AG09319 (cell line): ENCODE measurements around the gene ACER3.
"Not testable (repeated sequence)": the region's sequence is repeated elsewhere in the genome, so short reads cannot be mapped to it uniquely, and the experiment has no call there.

ENCODE experiments used
- DNase-seq: peaks from one replicate; pipeline ENCODE4 v3.0.0-alpha.2; 2010; ENCODE audit warnings: low read depth; ENCODE audit errors: extremely low read depth
- TF ChIP-seq, protein P1 (sequence below): IDR thresholded peaks from 2 replicates; pipeline ENCODE4 v1.5.1; 2011; ENCODE audit warnings: low read depth, mild to moderate bottlenecking, inconsistent platforms, low read length, moderate library complexity

The ACER3 gene

DNA sequence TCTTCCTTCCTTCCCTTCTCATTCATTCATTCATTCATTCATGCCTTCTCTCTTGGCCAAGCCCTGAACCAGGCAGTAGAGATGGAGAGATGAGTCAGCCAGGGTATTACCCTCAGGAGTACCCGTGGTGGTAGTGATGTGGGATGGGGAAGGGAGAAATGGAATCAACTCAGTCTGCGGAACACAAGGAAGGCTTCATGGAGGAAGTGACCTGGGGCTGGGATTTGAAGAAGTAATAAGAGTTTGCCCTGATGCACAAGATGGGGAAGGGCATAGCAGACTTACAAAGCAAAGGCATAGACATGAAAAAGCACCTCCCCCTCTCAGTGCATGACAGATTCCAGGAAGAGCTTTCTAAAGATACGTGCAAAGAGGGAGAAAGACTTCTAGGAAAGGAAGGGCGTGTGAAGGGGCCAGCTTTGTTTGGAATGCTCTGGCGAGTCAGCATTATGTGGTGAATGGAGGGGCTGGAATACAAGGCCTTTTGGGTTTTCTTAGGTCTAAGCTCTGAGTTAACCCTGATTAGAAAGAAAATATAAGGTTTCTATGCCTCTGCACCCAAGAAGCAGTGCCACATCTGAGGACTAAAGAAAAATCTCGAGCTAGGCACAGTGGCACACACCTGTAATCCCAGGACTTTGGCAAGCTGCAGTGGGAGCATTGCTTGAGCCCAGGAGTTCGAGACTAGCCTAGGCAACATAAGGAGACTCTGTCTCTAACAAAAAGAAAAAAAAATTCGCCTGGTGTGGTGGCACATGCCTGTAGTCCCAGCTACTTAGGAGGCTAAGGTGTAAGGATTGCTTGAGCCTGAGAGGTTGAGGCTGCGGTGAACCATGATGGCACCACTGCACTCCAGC is 36.4 kb upstream of the ACER3 start:
- DNase-seq, result no peak
- TF ChIP-seq, protein P1, sequence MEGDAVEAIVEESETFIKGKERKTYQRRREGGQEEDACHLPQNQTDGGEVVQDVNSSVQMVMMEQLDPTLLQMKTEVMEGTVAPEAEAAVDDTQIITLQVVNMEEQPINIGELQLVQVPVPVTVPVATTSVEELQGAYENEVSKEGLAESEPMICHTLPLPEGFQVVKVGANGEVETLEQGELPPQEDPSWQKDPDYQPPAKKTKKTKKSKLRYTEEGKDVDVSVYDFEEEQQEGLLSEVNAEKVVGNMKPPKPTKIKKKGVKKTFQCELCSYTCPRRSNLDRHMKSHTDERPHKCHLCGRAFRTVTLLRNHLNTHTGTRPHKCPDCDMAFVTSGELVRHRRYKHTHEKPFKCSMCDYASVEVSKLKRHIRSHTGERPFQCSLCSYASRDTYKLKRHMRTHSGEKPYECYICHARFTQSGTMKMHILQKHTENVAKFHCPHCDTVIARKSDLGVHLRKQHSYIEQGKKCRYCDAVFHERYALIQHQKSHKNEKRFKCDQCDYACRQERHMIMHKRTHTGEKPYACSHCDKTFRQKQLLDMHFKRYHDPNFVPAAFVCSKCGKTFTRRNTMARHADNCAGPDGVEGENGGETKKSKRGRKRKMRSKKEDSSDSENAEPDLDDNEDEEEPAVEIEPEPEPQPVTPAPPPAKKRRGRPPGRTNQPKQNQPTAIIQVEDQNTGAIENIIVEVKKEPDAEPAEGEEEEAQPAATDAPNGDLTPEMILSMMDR, result no peak

DNA sequence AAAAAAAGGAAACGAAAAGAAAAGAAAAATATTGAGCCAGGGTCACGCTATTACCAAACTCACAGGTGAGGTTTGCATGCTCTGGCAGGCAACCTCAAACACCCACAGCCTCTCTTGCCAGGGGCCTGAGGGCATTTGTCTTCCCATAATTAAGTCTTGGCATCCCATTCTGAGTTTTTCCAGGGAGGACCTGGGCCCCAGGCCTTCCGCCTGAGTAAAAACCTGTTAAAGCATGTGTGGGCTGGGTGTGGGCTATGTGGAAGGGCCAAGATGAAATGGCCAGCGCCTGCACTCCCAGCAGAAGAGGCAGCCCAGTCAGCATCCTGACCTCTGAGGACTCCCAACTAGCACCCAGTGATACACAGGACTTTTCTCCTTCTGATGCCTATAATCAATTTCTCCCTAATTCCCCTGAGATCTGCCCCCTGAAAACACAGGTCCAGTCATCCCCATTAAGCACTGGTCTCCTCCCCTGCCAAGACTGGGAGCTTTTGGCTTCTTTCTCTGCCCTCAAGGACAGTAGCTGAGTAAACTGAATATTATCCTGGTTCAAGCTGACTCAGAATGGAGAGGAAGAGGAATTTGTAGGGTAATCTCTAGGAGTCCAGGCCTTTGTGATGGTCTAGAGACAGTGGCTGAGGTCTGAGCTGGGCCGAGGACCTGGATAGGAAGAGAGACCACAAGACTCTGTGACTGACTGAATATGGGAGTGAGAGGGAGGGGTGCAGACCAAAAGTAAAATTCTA is 35.6 kb upstream of the ACER3 start:
- TF ChIP-seq, protein P1, result no peak
- no peak for DNase-seq

DNA sequence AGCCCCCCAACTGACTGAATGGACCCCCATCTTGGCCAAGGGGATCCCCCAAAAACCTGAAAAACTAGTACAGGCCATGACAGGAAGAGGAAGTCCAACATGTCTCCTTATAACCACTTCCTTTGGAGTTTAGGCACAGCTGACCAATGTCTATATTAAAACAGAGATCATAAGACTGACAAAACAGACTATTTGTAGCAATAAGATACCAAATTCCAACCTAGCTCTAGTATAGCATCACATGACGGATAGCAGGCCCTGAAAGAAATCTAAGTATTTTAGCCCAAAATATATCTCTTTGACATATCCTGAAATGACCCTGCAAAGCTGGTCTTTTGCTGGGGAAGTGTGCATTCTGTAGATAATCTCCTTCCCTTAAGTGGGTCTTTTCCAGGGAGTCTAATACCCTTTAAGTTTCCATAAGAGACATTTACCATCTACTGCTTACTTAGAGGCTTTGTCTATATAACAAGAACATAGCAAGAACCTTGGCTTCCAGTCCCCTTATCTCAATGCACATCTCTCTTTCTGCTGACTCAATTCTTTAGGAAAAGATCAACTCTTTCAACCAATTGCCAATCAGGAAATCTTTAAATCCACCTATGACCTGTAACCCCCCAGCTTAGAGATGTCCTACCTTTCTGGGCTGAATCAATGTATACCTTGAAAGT is 34.9 kb upstream of the ACER3 start:
- TF ChIP-seq, protein P1, result no peak
- DNase-seq, result no peak

DNA sequence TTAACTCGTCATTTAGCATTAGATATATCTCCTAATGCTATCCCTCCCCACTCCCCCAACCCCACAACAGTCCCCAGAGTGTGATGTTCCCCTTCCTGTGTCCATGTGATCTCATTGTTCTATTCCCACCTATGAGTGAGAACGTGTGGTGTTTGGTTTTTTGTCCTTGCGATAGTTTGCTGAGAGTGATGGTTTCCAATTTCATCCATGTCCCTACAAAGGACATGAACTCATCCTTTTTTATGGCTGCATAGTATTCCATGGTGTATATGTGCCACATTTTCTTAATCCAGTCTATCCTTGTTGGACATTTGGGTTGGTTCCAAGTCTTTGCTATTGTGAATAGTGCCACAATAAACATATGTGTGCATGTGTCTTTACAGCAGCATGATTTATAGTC is 34.2 kb upstream of the ACER3 start:
- DNase-seq, result not testable (repeated sequence)

DNA sequence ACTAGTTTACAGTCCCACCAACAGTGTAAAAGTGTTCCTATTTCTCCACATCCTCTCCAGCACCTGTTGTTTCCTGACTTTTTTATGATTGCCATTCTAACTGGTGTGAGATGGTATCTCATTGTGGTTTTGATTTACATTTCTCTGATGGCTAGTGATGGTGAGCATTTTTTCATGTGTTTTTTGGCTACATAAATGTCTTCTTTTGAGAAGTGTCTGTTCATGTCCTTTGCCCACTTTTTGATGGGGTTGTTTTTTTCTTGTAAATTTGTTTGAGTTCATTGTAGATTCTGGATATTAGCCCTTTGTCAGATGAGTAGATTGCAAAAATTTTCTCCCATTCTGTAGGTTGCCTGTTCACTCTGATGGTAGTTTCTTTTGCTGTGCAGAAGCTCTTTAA is 33.7 kb upstream of the ACER3 start:
- not testable (repeated sequence) for DNase-seq

DNA sequence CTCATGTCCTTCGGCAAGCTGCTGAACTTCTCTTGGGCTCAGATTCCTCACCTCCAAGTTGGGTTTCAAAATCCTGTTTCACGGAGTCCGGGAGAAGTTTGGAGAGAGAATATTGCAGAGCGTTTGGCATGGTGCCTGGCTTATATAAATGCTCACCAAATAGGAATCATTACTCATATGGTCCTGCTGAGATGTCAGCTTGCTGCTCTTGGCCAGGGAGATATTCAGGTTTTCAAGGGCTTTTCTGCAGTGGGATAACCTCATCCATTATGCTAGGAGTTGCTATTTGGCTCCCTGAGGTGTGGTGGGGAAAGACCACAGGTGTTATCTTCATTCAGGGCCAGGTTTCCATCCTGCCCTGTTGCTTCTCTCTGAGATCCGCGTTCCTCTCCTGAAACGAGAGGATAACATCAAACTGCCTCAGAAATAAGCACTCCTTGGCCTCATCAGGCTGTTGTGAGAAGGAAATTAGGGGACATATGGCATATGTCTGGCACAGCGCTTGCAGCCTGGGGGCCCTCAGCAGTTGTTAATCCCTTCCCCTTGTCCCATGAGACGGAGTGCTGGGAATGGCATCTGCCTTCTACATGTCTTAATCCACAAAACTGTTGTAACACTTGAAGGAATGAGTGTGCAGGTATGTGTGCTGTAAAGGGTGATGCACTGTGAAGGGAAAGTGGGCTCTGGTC is 29.9 kb upstream of the ACER3 start:
- TF ChIP-seq, protein P1, result no peak
- peak; percentile 57 for DNase-seq

DNA sequence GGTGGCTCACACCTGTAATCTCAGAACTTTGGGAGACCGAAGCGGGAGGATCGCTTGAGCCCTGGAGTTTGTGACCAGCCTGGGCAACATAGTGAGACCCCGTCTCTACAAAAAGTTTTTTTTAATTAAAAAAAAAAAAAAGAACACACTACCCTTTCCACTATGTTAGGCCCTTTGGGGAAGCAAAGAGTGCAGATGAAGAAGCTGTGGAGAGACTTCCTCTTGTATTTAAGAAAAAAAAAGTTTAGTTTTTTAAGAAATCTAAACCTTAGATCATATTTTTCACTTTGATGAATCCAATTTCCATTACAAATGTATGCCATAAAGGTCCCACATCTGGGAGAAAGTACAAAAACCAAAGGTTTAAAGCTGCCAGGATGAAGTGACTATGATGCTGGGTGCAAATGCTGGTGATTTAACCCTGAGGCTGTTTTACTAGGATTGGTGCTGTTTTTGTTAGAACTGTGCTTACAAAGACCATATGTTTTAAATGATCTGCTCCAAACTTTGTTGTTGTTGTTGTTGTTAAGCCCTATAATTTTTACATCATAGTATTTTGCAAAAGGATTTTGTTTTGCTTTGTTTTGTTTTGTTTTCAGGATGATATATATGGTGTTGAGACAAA is 28.9 kb upstream of the ACER3 start:
- TF ChIP-seq, protein P1, result no peak
- DNase-seq, result no peak
